ENCODE measurements around the gene HSD11B2. TPM values are rescaled to one million over a fixed set of nuclear protein-coding genes. Genes with fewer than 3 reads are reported as not detected.

Gene HSD11B2
- total and polyA plus RNA-seq, 10 donors, result 0.85 to 18.3 (median 4.2) TPM

DNA sequence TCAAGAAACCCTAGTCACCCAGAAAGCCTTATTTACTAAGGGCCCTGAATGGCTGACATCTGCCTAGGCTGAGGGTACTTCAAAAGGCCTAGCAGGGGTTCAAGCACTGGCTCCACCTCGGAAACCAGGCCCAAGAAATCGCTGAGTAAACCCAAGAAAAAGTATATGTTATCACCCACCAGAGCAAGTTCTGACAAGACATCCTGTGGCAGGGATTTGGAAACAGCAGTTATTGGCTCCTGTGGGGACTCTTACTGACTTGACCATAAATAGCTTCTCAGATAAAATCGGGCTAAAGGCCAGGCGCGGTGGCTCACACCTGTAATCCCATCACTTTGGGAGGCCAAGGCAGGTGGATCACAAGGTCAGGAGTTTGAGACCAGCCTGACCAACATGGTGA is 37.8 kb downstream of the HSD11B2 start:
- no peaks in the 10 kb centered on the region for H3K27me3 ChIP-seq (replicated peaks in 1 of 7)
- peak overlapping the region in 4 of 8 donors; percentile 35 to 56 (median 43) for H3K27ac ChIP-seq
- TF ChIP-seq, protein P1, sequence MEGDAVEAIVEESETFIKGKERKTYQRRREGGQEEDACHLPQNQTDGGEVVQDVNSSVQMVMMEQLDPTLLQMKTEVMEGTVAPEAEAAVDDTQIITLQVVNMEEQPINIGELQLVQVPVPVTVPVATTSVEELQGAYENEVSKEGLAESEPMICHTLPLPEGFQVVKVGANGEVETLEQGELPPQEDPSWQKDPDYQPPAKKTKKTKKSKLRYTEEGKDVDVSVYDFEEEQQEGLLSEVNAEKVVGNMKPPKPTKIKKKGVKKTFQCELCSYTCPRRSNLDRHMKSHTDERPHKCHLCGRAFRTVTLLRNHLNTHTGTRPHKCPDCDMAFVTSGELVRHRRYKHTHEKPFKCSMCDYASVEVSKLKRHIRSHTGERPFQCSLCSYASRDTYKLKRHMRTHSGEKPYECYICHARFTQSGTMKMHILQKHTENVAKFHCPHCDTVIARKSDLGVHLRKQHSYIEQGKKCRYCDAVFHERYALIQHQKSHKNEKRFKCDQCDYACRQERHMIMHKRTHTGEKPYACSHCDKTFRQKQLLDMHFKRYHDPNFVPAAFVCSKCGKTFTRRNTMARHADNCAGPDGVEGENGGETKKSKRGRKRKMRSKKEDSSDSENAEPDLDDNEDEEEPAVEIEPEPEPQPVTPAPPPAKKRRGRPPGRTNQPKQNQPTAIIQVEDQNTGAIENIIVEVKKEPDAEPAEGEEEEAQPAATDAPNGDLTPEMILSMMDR (IDR thresholded peaks at IDR 0.05 in 8 of 11, conservative IDR thresholded peaks at IDR 0.05 in 3 of 11), result no peak
- TF ChIP-seq POLR2AphosphoS5 (IDR thresholded peaks at IDR 0.05), result no peak
- TF ChIP-seq POLR2A (IDR thresholded peaks at IDR 0.05), result no peak
- H3K4me3 ChIP-seq, result no peak overlapping the region
- 74 to 88% (median 85%) methylated on average over 5 of the region's 5 CpGs for WGBS, 5 donors
- H3K4me1 ChIP-seq, result peaks cover 18 to 100% (median 83%) of the 10 kb centered on the region in 6 donors
- peaks cover 0 to 23% (median 0%) of the 10 kb centered on the region in 6 donors for H3K36me3 ChIP-seq
- DNase-seq, result no peak
- intact Hi-C loops (cut with DNase I; ENCODE audit: low total_unique reads), result no loop called here
- no peaks in the 10 kb centered on the region for H3K9me3 ChIP-seq

DNA sequence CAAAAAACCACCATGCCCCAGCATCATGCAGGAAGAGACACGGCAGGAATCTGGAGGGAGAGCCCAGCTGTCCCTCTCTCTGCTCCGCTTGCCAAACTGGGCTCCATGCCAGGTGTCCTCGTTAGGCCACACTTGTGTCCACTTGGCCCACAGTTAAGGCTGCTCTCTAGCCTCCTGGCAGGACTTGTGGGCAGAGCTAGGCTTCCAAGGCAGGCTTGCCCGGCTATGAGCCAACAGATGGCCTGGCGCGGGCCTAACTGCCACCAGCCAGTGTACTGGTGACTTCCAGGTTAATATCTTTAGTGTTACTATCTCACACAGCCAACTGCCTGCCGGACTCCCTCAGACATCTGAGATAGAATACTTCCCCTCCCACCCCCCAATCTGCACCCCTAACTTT is 39.4 kb downstream of the HSD11B2 start:
- TF ChIP-seq, protein P1 (IDR thresholded peaks at IDR 0.05 in 8 of 11, conservative IDR thresholded peaks at IDR 0.05 in 3 of 11), result no peak
- TF ChIP-seq POLR2AphosphoS5 (IDR thresholded peaks at IDR 0.05) (peak; percentile 48 to 70 (median 67)), POLR2A (IDR thresholded peaks at IDR 0.05) (no peak)
- no peak overlapping the region for H3K4me3 ChIP-seq
- H3K27me3 ChIP-seq (replicated peaks in 1 of 7), result no peaks in the 10 kb centered on the region
- H3K27ac ChIP-seq, result peak overlapping the region in 4 of 8 donors; percentile 24 to 59 (median 31)
- intact Hi-C loops (cut with DNase I; ENCODE audit: low total_unique reads), result no loop called here
- 56 to 69% (median 61%) methylated on average over 7 of the region's 7 CpGs for WGBS, 5 donors
- peak; percentile 82 for DNase-seq
- no peaks in the 10 kb centered on the region for H3K9me3 ChIP-seq
- peaks cover 0 to 24% (median 0%) of the 10 kb centered on the region in 6 donors for H3K36me3 ChIP-seq
- peaks cover 21 to 100% (median 83%) of the 10 kb centered on the region in 6 donors for H3K4me1 ChIP-seq

- 84 to 97% (median 91%) methylated on average over 6 of the region's 6 CpGs for WGBS, 5 donors
- Histone ChIP-seq H3K27ac (no peak overlapping the region), H3K4me3 (no peak overlapping the region), H3K36me3 (peaks cover 0 to 36% (median 0%) of the 10 kb centered on the region in 6 donors), H3K4me1 (peaks cover 14 to 100% (median 82%) of the 10 kb centered on the region in 6 donors), H3K27me3 (replicated peaks in 1 of 7) (no peaks in the 10 kb centered on the region), H3K9me3 (no peaks in the 10 kb centered on the region)
- intact Hi-C loops (cut with DNase I; ENCODE audit: low total_unique reads), result no loop called here
- DNase-seq, result no peak
- TF ChIP-seq POLR2A (IDR thresholded peaks at IDR 0.05), result no peak
- TF ChIP-seq, protein P1 (IDR thresholded peaks at IDR 0.05 in 8 of 11, conservative IDR thresholded peaks at IDR 0.05 in 3 of 11), result no peak
Observed at GRCh38 chr16:67471758-67472384, 41.0 kb downstream of the HSD11B2 start.

DNA sequence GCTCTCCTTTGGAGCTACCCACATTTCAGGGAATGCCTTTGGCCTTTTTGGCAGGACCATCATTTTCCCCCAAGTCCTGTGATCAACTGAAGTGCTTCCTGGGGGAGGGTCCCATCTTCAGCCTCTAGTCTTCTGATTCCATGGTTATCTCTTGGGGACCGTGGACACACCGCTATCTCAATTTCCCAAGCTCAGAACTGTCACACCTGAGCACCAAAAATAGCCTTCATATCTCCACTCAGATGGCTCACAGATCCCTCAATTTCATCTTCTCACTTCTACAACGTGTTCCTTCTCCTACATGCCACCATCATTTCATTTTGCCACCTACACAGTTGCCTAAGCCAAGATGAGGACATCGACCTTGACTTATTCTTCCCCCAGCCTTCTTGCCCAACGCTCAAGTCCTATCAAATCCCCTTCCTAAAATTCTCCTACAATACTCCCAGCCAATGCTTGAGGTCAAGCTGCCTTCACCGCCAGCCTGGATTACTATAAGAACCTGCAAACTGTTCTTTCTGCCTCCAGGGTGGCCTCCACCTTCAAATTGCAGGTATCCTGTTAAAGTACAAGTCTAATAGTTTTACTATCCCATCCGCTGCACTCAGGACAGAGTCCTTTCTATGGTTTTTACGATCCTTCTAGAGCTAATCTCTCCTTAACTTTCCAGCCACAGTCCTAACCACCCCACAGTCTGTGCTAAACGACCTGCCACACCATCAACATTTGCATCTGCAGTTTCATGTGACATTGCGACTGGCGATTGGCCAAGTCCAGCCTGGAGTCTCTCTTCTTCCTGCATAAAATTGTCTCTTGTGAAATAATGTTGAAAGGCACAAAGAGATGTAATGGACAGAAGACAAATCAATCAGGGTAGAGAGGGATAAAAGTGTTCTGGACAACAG is 43.9 kb downstream of the HSD11B2 start:
- Histone ChIP-seq H3K36me3 (peaks cover 0 to 50% (median 0%) of the 10 kb centered on the region in 6 donors), H3K27ac (peak overlapping the region in 2 of 8 donors; percentile 1 to 18), H3K9me3 (no peaks in the 10 kb centered on the region), H3K4me3 (no peak overlapping the region), H3K4me1 (peaks cover 24 to 100% (median 88%) of the 10 kb centered on the region in 6 donors), H3K27me3 (replicated peaks in 1 of 7) (no peaks in the 10 kb centered on the region)
- intact Hi-C loops (cut with DNase I; ENCODE audit: low total_unique reads), result no loop called here
- WGBS, 5 donors, result 70 to 82% (median 77%) methylated on average over 11 of the region's 11 CpGs
- no peak for TF ChIP-seq POLR2A (IDR thresholded peaks at IDR 0.05)
- TF ChIP-seq, protein P1 (IDR thresholded peaks at IDR 0.05 in 8 of 11, conservative IDR thresholded peaks at IDR 0.05 in 3 of 11), result no peak
- TF ChIP-seq POLR2AphosphoS5 (IDR thresholded peaks at IDR 0.05), result no peak
- no peak for DNase-seq

Measured in spleen (tissue), 11 donors.